ENCODE results near the gene PUDP.
"Not testable (repeated sequence)": the region's sequence is repeated elsewhere in the genome, so short reads cannot be mapped to it uniquely, and the experiment has no call there.

PUDP gene

GRCh38 chrX:7024850-7025249, 123.1 kb downstream of the PUDP start:
- DNase-seq: no peak

DNA sequence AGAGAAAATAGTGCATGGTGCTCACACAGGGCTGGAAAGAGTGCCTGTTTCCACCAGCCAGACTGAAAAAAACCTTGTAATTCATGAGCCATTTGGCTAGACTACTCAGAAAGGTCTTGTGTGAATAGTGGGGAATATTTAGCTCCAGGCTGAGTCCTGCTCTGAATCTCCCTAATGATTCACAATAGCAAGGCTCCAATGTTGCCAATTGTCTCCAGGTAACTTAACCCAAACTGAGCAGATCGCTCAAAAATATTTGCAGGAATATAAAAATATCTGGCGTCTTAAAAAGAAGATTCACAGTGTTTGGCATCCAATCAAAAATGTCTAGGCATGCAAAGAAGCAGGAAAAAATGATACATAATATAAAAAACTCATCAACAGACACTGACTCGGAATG, 125.0 kb downstream of the PUDP start:
- DNase-seq: not testable (repeated sequence)

GRCh38 chrX:7021991-7022390, 126.0 kb downstream of the PUDP start:
- no peak for DNase-seq

DNA sequence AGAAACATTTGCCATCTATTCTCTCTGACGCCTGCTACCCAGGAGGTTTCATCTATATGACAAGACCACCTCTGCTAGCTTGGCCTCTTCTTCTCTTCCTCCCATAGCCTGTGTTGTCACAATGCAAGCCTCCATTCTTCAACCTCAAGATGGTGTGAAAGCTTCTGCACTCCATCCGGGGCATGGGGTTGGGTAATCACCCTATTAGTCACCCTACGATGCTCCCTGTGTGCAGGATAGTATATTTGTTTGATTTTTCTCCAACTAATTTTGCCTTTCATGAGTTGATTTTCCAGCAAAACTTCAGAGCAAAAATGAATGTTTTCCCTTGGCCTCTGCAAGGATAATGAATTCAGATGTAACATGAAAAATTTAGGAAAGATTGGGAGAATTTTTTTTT, 128.4 kb downstream of the PUDP start:
- DNase-seq: no peak

DNA sequence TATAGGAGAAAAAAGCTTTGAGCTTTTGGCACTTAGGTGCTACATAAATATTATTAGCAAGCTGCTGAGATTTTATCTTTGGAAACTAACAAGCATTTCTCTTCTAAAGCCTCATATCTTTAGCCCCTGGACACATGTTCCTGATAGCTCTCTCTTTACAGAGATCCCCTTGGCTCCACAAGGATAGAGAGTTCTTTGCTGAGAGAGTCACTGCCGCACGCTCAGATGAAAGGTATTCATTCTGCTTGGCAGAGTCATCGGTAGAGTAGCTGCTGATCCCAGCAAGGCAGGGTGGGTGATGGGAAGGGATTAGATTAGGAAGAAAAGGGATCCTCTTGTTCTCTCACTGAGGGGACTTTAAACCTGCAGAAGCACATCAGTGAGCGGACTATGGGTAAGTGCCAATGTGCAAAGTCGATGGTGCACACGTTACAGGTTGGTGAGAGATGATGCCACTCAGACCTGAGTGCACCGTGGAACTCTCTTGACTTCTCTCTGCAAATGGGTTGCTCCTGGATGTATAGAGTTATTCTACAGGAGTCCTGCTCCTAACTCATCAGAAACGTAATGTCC, 135.6 kb downstream of the PUDP start:
- not testable (repeated sequence) for DNase-seq

GRCh38 chrX:7010897-7011296, 137.1 kb downstream of the PUDP start:
- DNase-seq: not testable (repeated sequence)

DNA sequence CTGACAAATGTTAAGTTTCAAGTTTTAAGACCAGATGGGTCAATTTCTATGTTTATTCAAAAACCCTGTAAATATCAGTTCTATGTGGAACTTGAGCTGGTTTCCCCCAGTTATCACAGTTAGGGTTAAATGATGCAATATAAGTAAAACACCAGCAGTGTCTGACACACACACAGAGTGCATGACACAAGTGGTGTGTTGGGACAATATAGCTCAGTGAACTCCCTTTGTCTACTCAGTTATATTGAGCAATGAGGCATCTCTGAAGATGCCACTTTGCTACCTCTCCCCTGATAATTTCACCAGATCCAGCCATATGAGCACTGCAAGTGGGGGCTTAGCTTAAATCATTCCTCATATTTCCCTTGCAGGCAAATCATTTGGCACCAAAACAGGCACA, 140.6 kb downstream of the PUDP start:
- DNase-seq: not testable (repeated sequence)
